Neural progenitor cell (in vitro differentiated cells): ENCODE results near the gene PTPN18.

Experiments
- EZH2 ChIP-seq: fragments of 200-600 bp; sonication (generic); IDR thresholded peaks from 2 replicates; pipeline ENCODE4 v1.6.1; 2017; ENCODE audit warnings: antibody characterized with exemption, mild to moderate bottlenecking, moderate library complexity
- EZH2phosphoT487 ChIP-seq: fragments of 200-600 bp; sonication (generic); IDR thresholded peaks from 2 replicates; pipeline ENCODE4 v1.6.1; 2017; ENCODE audit warnings: antibody characterized with exemption
- TF ChIP-seq, protein P1 (sequence below): fragments of 200-600 bp; sonication (generic); IDR thresholded peaks from 2 replicates; pipeline ENCODE4 v1.5.1; 2017; ENCODE audit warnings: antibody characterized with exemption, mild to moderate bottlenecking

DNA sequence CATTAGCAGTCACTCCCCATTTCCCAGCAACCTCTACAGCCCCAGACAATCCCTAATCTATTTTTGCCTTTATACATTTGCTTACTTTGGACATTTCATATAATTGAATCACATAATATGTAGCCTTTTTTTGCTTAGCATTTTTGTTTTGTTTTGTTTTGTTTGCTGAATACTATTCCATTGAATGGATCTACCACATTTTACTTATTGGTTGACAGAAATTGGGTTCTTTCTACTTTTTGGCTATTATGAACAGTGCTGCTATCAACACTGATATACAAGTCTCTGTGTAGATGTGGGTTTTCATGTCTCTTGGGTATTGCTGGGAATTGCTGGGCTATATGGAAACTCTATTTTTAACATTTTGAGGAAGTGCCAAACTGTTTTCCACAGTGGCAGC lies 7.6 kb downstream of the PTPN18 start:
- TF ChIP-seq, protein P1, sequence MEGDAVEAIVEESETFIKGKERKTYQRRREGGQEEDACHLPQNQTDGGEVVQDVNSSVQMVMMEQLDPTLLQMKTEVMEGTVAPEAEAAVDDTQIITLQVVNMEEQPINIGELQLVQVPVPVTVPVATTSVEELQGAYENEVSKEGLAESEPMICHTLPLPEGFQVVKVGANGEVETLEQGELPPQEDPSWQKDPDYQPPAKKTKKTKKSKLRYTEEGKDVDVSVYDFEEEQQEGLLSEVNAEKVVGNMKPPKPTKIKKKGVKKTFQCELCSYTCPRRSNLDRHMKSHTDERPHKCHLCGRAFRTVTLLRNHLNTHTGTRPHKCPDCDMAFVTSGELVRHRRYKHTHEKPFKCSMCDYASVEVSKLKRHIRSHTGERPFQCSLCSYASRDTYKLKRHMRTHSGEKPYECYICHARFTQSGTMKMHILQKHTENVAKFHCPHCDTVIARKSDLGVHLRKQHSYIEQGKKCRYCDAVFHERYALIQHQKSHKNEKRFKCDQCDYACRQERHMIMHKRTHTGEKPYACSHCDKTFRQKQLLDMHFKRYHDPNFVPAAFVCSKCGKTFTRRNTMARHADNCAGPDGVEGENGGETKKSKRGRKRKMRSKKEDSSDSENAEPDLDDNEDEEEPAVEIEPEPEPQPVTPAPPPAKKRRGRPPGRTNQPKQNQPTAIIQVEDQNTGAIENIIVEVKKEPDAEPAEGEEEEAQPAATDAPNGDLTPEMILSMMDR: no peak
- TF ChIP-seq EZH2 (no peak), EZH2phosphoT487 (no peak)
